ENCODE data around the gene DNAH8.

The DNAH8 gene

GRCh38 chr6:38976801-38977500 is 261.8 kb downstream of the DNAH8 start:
- DNase-seq = no peak

DNA sequence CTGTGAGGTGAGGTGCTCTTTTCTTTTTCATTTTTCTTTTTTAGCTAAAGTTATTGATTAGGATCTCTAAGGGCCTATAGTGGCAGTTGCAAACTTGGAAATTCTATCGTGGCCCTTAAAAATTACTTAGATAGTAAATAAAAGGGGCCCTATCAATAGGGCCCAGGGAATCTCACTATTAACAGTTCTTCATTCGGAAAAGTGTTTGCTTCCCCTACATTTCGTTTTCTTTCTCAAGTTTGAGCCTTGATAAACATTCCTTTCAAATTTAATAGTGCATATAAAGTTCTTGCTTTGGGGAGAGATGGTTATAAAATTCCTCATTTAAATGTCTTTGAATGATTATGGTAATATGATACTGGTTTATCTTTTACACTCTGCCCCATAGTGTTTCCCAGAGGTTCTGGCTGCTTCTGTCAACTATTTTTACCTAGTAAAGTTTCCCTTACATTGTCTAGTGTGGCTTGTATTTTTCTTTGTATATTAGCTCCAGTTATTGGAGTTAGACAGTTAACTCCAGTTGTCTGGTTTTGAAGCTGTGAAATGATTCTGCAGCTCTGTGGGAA is 263.1 kb downstream of the DNAH8 start:
- no peak for DNase-seq

DNA sequence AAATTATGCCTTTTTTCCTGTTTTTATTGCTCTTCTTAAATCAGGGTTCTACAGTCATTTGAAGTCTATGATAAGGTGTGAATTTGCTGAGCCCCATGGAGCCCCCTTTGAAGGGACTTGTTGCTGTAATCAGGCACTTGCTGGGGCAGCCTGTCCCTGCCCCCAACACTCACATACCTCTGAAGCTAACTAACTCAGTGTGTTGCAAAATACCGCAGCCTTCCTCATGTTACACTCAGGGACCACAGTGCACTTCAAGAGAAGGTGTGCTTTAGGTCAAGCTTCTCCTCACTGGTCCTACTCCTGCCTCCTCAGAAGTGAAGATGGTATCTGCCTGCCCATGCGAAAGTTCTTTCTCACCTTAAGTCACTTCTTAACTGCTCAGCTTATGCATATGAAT is 267.4 kb downstream of the DNAH8 start:
- DNase-seq = no peak

- DNase-seq = no peak
Observed at GRCh38 chr6:38984723-38985122, 269.6 kb downstream of the DNAH8 start.

GRCh38 chr6:38985839-38986238 is 270.7 kb downstream of the DNAH8 start:
- no peak for DNase-seq

DNA sequence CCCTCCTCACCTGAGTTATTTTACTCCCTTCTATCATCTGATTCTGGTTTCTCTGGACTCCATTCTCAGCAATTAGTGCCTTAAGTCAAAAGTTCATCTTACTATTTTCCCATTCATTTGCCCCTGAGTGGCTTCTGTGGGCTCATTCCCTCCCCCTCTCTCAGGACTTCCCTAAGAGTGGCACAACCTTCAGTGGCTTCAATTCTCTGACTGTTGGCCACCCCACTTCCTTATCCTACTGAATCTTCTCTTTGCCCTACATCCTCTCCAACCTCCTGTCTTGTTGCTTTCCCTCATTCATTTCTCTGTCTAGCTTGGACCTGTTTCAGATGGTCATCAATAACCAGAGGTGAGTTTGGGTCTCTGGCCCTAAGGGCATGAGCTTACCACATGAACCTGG is 272.4 kb downstream of the DNAH8 start:
- no peak for DNase-seq

- DNase-seq = no peak
Observed at GRCh38 chr6:38988736-38989449, 273.8 kb downstream of the DNAH8 start.

- DNase-seq = no peak
Observed at GRCh38 chr6:38990475-38990874, 275.4 kb downstream of the DNAH8 start.

DNA sequence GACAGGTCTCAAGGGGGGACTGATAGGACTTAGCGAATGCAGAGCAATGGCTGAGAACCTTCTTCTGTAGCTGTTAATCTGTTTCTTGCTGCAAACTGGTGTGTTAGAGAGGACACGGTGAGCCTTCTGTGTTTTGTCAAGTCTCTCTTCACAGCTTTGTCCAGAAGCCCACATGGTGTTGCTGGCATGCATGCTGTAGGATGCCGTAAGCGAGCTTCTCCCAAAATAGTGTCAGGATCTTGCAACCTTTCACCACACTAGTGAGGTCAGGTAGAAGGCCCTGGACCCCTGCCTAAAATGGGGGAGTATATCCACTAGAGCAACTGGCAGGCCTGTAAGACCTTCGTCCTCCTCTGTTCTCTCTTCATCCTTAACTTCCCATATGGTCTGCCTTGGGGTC is 281.6 kb downstream of the DNAH8 start:
- no peak for DNase-seq

DNA sequence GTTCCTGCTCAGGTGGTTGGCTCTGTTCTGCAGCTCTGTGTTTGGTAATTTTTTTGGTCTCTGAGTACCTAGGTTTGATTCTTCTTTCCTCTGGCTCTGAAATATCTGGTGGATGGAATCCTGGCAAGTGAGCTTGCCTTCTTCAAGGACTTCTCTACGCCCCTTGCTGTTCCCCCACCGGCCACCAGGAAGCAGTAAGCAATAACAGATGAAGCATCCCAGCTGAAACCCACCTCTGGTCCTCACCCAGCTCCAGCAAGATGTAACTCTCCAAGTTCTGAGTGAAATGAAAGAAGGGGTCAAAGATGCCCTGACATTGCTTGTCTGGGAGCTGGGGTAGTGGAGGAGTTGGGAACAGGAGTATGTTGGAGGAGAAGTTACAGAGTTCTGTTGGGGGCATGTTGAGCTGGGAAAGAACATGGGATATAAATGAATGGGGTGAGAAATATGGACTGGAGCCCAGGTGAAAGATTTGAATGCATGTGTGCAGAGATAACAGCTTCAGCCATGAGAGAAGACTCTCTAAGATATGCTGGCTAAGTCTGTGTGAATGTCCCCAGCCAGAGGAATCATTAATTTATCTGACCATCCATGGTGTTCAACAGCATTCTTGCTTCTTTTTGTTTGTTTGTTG is 282.1 kb downstream of the DNAH8 start:
- peak; percentile 54 for DNase-seq

DNA sequence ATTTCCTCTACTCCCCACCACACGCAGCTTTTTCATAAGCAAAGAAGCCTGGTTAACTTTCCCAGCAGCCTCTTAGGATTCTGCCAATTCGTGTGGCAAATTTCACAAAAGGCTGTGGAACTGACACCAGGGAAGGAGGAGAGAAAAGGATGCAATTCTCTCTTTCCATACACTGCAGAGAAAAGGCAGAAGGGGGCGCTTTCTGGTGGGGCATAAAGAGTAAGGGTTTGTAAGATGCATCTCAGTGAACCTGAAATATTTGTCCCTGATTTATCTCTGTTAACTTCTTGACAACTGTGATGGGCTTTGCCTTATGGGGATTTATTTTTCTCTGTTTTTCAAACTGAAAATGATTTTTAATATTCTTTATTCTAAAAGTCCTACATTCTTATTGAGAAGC is 288.0 kb downstream of the DNAH8 start:
- DNase-seq = peak; percentile 25

DNA sequence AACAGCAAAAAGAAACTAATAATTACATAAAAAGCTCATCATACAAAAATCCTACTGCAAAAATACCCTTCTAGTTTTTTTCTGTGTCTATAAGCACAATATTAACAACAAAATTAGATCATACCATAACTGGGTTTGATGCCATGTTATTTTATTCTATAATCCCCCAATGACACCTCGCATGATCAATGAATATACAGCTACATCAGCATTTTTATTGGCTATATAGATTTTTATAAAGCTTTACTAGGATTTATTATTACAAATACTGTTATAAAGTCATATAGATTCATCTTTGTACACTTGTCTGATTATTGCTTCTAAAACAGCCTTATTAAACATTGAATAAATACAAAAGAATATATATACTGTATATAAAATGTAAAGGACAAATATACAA is 288.4 kb downstream of the DNAH8 start:
- DNase-seq = no peak

DNA sequence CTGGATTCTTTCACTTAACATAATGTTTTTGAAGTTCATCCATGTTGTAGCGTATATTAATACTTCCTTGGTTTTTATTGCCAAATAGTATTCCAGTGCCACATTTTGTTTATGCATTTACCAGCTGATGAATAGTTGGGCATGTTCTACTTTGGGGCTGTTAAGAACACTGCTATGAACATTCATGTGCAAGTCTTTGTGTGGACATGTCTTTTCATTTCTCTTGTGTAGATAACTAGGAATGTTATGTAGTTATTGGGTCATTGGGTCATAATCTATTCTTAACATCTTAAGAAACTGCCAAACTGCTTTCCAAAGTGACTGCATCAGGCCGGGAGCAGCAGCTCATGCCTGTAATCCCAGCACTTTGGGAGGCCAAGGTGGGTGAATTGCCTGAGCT is 289.7 kb downstream of the DNAH8 start:
- DNase-seq = no peak

- no peak for DNase-seq
Observed at GRCh38 chr6:39005774-39006173, 290.7 kb downstream of the DNAH8 start.

DNA sequence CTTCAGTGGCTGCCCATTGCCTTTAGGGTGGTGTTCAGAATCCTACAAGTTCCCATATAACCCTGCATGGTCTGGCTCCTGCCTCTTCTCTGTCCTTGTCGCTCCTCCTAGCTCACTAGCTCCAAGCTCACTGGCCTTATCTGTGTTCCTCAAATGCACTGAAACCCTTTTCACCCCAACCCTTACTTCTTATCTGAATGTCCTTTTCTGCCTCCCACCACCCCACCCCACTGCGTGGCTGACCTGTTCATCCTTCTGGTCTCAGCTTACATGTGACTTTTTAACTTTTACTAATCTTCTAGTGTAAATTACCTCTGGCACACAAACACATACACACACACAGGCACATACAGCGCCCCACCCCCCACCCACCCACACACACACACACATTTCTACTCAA is 292.5 kb downstream of the DNAH8 start:
- DNase-seq = no peak

DNA sequence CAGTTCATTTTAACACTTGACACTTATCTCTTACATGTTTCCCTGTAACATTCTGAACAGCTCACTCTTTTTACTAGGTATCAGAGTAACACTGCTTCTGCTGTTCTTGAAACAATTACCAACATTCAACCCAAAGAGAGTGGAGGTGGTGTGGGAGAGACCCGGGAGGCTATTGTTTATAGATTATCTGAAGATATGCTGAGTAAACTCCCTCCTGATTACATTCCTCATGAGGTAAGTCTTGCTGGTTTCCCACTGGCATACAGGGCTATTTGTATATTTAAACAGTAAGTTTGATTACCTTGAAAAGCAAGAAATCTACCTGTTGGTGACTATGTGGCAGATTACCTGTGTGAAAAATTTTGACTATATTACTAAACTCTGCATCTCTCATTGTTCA is 293.6 kb downstream of the DNAH8 start:
- DNase-seq = no peak

- DNase-seq = no peak
Observed at GRCh38 chr6:39009476-39009875, 294.4 kb downstream of the DNAH8 start.

DNA sequence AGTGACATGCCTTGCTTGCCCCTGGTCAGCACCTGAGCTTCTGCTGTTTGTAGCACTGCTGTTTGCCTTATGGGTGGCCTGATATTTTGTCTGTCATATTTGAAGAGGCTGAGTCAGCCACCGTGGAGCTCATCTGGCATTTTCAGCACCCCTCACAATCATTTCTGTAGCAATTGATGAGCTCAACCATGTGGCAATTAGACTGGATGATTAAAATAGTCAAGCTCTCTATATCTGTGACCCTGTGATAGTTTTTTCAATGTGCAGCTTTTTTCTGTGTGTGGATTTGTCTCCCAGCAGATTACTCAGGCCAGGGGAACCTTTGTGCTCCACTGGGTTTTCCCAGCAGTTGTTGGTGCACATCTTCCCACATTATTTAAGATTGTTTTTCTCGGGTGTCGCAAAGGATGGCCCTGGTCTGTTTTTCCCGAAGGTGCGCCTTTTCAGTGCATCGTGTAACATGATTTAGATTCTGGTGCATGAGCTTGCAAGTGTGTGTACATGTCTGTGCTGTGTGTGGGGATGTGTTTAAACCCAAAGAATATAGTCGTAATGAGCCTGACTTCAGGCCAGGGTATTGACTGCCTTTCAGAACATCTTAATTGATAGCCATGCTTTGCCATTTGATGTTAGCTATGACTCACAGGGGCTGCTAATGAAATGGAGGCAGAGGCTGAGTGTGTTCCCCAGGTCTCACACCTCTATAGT is 301.9 kb downstream of the DNAH8 start:
- no peak for DNase-seq

DNA sequence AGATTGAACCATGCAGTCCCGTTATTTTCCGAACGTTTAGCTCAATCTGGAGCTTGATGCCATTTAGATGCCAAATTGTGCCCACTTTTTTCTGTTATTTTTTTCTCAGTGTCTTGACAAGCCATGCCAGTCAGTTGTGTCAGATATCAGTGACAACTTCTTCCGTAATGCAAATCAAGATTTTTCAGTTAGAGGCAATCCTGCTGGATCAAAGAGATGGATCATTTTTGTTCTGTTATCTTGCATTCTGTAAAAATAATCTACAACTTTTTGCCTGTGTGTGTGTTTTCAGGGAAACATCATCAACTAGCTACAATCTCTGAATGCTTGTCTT is 302.4 kb downstream of the DNAH8 start:
- no peak for DNase-seq

DNA sequence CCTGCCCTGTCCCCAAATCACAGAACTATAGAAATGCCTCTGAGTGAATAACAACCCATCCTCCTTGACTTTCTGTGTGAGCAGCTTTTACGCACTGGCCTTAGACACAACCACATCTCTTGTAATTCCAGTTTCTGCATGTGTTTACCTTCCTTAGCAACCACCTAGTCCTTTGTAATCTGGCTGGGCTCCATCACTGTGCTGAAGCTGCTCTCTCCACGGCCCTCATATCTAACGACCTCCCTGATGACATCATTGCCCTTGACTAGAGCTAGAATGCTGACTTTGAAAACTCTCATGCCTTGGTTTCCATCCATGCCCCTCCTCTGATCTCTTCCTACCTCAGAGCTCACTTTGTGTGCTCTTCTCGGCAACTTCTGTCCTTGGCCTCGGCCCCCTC is 303.0 kb downstream of the DNAH8 start:
- DNase-seq = no peak

- DNase-seq = no peak
Observed at GRCh38 chr6:39020136-39020535, 305.0 kb downstream of the DNAH8 start.

GRCh38 chr6:39021041-39021440 is 305.9 kb downstream of the DNAH8 start:
- DNase-seq = no peak

GRCh38 chr6:39021779-39022178 is 306.7 kb downstream of the DNAH8 start:
- DNase-seq = no peak

DNA sequence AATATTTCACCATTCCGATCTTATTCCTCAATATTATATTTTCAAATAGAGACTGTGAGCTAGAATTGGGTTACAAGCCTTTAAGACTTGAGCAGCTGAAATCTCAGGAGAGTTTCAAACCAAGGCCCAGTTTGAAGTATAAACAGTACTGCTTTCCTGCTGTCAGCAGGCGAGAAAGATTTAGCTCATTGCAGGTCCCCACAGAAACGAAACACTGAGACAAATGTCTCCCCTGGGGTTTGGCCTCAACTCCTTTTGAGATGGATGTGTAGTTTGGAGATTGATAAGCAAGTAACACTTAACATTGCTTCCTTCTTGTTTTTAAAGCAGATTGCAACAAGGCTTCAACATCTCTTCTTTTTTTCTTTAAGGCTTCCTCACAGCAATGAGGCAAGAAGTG is 311.1 kb downstream of the DNAH8 start:
- no peak for DNase-seq
